Measurements from ENCODE around the gene RNU6-1.
A peak's percentile ranks its signal among the peaks of the same experiment; 100 is the strongest.

RNU6-1 gene

DNA sequence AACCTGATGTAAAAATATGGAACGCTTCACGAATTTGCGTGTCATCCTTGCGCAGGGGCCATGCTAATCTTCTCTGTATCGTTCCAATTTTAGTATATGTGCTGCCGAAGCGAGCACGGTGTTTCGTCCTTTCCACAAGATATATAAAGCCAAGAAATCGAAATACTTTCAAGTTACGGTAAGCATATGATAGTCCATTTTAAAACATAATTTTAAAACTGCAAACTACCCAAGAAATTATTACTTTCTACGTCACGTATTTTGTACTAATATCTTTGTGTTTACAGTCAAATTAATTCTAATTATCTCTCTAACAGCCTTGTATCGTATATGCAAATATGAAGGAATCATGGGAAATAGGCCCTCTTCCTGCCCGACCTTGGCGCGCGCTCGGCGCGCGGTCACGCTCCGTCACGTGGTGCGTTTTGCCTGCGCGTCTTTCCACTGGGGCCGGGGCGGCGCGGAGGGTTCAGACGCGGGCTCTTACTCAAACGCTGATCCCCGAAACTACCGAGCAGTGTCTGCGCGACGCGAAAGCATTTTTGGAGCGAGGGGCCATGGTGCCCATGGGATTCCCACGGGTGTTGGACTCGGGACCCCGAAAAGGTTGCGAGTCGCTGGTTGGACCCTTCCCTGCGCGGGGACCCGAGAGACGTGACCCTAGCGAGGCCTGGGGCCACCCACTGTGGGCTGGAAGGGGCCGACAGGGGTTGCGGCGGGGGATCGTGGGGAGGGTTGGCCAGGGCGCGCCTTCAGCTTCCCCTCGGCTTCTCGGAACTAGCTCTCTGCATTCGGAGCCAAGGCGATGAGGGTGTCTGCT, at the start of gene RNU6-1:
TSS of gene RNU6-1 (minus strand) at position 117 of the 820 bp plus-strand sequence.
- DNase-seq = peak; percentile 93 to 94

DNA sequence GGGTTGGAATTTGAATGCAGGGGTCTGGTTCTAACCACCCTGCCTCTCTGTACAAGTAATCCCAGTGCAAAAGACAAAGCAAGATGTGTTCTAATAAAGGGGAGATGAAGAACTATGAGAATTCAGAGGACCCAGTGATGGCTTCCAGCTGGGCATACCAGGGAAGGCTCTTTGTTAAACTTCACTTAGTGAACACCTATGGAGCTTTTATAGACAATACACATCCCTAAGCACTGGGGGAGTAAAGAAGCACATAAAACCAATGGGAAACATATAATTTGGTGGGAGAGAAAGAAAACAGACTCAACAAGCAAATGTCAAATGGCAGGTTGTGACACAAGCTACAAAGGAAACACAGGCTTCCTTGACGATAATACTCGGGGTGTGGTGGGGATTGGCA, 47.9 kb upstream of the RNU6-1 start:
- DNase-seq = no peak

DNA sequence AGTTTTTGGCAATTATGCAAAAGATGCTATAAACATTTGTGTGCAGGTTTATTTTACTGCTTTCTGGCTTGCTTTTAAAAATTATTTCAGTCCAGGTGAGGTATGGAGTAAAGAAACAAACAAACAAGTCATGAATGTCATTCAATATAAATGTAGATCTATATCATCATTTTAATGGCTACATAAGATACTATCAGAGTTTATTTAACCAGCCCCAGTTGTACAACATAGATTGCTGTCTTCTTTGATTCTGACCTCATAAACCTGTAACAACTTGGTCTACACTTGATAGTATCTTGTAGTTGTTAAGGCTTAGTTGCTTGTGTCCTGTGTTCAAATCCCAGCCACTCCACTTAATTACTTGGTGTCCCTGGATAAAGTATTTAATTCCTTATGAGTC, 46.0 kb upstream of the RNU6-1 start:
- no peak for DNase-seq

DNA sequence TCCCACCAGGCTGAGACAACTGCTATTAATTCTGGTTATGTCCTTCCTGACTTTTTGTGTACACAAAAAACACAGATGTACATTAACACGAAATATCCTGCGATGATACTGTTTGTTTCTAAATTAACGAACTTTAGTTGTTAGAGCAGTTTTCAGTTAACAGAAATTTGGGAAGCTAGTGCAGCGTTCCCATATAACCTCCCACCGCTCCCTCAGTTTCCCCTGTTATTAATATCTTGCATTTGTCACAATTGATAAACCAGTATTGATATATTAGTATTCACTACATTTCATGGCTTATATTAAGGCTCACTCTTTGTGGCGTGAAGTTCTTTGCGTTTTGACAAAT, 45.3 kb upstream of the RNU6-1 start:
- no peak for DNase-seq

DNA sequence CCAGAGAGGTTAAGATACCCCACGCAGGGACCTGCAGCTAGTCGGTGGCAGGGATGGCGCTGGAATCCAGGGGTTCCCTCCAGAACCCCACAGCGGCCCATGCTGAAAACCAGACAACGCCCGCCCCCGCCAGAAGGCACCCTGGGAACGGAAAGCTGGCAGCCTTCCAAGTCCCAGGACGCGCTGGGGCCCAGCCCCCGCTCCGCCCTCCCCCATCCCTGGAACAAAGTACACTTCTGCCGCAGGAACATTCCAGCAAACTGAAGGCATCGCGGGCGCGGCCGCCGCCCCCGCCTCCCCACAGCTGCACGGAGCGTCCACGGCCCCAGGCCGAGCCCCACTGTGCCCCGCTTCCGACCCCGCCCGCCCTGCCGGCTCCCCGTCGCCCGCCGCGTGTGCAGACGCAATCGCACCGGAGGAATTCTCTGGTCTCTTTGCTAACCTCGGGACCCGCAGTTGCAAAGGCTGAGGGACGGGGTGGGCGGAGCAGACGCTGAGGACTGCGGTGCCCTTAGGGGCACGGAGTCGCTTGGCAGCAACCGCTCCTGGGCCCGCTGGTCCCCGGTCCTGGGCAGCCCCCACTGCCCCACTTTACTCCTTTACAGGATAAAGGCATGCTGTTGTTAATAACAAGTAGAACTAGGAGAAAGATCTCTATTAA, 44.8 kb upstream of the RNU6-1 start:
- DNase-seq = peak in 1 of 2 experiments; percentile 20

DNA sequence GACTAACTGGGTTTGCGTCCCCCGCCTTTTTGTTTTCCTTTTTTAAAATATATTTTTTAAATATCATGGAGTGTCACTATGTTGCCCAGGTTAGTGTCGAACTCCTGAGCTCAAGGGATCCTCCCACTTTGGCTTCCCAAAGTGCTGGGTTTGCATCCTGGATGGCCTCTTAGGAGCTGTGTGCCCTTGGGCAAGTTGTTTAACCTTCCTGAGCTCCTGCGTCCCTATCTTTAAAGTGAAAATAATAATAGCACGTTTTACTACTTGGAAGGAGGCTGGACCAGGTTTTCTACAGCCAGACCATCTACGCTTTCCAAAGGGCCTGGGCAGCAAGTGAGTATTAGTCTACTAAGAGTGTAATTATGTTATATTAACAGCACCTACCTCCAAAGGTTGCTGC, 44.2 kb upstream of the RNU6-1 start:
- no peak for DNase-seq

DNA sequence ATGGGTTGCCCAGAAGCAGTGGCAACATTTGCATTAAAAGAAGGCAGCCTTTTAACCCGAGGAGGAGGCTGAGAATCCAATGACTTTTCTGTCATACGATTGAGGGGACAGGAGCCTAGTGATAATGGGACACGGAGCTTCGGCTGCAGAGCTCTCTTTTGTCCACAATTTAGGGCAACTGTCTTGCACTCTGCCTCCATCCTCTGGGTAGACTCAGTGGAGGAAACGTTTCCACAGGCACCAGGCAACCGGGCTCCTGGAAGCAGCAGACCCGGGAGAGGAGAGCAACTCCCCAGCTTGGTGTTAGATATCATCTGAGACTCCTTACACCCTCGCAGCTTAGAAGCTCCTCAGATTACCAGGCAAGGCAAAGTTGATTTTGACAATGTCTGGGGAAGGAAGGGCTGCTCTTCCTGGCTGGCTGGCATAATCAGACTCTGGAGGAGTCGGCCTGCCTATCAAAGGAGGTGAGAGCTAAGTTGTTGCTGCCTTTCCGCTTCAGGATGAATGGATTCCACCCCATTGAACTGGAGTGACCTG, 43.5 kb upstream of the RNU6-1 start:
- no peak for DNase-seq

DNA sequence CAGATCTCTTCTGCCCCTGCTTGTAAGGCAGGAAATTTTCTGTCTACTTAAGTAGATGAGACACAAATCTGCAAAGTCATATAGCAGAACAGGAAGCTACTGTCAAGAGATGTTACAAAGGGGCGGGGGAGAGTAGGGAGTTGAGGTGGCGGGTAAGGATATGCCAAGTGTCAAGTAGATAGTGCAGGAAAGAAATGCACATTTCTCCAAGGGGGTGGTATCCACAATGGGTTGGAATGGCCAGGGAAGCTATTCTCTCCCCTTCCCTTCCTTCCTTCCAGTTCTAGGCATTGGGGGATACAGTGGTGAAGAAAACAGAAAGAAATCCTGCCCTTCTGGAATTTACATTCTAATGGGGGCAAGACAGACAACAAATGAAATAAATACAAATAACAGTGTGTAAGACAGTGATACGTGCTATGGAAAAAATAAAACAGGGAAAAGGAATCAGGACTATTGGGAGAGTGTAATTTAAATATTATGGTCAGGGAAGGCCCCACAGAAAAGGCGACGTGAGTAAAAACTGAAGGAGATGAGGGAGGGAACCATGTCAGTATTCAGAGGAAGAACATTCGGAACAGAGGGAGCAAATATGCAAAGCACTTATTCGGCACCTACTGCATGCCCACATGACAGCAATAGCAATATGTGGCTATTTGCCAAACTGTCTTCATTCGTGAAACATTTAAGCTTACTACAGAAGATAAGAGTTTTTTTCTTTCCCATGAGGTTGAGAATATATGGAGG, 42.8 kb upstream of the RNU6-1 start:
- DNase-seq = peak; percentile 85 to 87

DNA sequence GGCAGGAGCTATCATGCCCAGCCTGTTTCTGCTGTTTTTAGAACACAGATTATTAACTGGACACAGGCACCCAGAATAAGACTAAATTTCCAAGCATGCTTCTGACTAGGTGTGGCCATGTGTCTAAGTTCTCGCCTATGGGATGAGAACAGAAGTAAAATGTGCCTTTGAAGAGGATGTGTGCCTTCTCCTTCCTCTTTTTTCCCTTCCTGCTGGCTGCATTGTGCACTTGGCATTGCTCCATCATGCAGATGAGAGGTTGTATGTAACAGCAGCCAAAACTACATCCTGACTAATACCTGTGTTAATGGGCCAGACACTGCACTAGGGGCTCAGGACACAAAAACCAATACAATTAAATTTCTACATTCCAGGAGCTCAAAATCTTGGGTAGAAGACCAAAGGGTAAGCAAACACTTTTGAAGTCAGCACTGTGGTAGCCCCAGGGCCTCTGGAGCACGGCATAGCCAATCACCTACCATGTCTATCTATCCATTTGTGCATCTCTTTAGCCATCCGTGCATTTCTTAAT, 40.9 kb upstream of the RNU6-1 start:
- peak; percentile 87 to 89 for DNase-seq

DNA sequence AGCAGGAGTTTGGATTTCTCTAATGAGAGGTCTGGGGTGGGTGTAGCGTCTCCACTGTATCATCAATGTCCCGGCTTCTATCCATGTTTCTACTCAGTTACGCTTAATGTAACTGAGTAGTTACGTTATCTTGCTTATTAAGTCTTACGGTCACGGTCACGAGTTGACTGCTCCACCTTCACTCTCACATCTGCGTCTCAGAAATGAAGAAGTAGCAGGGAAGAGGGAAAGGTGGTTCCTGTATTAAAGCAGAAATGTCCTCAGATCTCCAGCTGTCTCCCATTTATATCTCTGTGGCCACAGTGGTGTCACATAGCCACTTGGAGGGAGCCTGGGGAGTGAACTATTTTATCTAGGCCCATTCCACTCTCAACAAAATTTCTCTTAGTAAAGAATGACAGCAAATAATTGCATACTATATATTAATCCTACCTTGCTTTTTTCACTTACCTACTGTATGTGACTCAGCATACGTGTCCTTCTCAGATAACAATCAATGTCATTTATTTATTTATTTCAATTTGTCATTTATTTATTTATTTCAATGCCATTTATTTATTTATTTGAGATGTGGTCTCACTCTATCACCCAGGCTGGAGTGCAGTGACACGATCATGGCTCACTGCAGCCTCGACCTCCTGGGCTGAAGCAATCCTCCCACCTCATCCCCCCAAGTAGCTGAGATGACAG, 39.7 kb upstream of the RNU6-1 start:
- peak in 1 of 2 experiments; percentile 7 for DNase-seq

DNA sequence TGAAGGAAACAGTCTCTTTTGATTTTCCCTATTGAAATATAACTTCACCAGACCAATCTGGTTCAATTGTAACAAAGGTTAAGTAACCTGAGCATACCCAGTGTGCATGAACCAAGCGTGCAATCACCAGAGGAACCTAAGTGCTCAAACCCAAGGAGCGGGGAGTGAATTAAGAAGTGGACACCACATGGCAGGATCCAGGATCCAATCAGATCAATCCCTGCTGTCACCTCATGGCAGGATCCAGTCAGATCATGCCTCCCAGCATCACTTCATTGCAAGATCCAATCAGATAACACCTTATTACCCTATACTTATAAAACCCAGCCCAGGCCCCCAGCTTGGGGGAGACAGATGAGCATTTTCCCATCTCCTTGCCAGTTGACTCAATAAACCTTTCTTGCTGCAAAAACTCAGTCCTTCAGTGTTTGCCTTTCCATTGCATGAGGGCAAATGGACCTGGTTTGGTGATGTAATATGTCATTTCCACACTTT, 38.9 kb upstream of the RNU6-1 start:
- no peak for DNase-seq

DNA sequence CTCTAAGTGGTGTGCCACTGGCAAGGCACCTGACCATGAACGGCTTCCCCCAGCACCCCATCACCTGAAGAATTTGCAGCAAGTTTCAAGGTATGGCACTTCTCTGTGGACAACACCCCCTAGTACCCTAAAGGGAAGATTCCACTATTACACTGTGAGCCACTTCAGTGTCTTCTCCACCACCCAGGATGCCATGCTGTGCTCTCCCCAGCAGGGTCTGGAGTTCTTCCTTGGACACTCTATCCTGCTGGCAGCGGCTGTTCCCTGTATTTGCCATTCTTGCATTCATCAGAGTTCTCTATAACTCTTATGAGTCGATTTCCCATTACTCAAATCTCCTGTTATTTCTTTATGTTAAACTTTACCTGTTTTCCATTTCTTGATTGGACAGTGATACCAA, 33.9 kb upstream of the RNU6-1 start:
- DNase-seq = no peak

DNA sequence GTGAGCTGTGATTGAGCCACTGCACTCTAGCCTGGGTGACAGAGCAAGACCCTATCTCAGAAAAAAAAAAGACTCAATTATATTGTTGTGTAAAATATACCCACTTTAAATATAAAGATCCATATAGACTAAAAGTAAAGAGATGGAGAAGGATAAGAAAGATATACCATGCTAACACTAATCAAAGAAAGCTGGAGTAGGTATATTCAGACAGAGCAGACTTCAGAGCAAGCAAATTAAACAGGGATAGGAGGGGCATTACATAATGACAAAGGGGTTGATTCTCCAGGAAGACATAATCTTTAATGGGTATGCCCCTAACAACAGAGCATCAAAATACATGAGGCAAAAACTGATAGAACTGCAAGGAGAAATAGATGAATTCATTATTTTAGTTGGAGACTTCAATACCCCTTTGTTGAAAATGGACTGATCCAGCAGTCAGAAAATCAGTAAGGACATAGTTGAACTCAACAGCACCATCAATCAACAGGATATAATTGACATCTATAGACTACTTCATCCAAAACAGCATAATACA, 31.1 kb upstream of the RNU6-1 start:
- no peak for DNase-seq

DNA sequence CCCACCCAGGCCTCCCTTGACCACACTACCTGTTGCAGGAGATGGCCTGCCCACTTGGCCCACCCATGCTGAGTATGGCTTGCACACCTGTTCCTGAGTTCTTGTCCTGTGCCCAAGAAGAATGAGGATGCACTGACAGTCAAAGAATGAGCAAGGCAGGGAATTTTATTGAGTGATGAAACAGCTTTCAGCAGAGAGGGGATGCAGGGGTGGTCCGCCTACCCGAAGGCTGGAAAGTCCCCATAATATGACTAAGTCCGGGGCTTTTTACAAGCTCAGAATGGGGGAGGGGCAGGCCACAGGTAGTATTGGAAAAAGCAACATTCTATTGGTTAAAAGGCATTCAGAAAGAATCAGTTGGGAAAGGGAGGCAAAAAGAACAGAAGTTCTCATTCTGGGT, 29.9 kb upstream of the RNU6-1 start:
- DNase-seq = no peak

DNA sequence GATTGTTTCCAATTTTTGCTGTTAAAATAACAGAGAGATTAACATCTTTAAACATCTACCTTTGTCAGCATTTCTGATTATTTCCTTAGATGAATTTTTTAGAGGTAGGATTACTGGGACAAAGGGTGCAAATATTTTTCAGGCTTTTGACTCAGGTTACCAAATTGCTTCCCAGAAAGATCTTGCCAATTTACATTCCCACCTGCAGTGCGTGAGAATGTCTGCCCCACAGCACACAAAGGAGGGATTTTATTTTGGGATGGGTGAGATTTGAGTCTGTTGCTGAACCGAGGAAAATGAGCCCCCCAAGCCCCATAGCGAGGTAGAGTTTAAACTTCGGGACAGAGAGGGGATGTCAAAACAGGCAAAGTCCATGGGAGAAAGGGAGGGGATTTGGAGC, 25.9 kb upstream of the RNU6-1 start:
- no peak for DNase-seq

DNA sequence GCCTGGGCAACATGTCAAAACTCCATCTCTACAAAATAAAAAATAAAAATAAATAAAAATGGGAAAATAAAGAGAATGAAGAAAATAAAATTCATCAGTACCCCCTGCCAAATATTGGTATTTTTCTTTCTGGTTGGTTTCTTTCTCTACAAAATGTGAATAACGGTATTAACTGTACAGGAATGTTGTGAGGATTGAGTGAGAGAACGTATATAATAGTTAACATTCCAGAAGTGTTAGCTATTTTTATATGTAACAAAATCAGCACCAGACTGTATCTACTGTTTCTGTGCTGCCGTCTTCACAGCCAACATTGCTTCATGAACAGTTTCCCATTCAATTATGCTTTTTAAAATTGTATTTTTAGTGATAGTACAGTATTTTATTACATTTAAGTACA, 25.5 kb upstream of the RNU6-1 start:
- DNase-seq = no peak

DNA sequence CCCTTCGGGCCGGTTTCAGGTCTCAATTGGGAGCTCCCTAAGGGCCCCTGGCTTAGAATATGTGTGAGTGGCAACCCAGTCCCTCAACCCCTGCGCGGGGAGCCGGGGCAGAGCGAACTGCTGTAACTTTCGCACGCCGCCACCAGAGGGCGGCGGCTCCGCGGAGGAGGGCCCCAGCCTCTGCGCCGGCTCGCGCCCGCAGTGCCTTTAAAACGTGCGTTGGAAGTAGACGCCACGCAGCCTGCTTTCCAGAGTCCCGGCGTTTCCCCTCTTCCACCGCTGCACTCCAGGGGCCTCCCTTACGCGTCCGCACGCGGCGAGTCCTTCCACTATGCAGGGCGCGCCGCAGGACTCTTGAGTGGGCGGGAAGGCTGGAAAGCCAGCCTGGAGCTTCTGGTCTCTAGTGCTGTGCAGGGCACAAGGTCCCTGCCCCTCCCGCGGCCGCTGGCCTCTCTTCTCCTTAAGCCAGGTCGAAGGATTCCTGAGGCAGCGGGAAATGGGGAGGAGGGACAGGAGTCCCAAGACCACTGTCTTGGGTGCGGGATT, 23.7 kb upstream of the RNU6-1 start:
- peak; percentile 60 to 66 for DNase-seq

DNA sequence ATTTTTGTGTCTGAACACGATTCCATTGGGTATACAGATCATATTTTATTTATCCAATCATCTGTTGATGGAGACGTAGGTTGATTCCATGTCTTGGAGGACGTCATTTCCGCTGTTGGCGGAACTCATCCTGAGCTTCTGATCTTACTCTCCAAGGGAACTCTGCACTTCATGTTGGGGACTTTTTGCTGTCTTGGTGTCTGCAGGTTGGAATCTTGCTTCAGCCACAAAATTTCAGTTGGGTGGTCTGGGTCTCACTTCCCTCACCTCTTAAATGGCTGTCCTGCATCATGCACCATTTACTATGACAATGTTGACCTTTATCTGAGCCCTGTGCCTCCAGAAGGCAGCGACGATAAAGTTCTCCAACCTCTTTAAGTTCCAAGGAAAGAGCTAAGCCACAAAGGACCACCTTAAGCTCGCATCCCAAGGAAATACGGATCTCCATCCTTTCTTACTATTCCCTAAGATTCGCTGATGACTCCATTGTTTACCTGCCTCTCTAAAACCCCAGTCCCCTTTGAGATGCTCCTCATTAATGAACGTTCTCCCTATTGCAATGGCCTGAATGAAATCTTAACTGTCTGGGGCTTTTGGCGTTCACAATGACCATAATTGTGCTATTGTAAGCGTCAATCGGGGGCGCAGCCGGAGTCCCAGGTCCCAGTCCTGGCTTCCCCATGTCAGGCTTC, 23.1 kb upstream of the RNU6-1 start:
- DNase-seq = no peak

DNA sequence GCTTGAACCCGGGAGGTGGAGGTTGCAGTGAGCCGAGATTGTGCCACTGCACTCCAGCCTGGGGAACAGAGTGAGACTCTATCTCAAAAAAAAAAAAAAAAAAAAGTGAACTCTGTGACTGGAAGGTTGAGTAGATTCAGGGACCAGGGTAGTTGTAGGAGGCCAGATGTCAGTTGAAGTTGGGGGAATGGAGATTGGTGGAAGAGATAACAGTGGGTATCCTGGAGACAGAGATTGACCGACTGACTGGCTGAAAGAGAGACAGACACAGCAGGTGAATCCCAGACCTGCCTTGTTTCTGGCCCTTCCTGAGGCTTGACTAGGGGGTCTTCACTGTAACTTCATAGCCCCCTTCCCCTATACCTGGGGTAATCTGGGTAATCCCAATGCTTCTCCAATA, 22.1 kb upstream of the RNU6-1 start:
- DNase-seq = no peak

DNA sequence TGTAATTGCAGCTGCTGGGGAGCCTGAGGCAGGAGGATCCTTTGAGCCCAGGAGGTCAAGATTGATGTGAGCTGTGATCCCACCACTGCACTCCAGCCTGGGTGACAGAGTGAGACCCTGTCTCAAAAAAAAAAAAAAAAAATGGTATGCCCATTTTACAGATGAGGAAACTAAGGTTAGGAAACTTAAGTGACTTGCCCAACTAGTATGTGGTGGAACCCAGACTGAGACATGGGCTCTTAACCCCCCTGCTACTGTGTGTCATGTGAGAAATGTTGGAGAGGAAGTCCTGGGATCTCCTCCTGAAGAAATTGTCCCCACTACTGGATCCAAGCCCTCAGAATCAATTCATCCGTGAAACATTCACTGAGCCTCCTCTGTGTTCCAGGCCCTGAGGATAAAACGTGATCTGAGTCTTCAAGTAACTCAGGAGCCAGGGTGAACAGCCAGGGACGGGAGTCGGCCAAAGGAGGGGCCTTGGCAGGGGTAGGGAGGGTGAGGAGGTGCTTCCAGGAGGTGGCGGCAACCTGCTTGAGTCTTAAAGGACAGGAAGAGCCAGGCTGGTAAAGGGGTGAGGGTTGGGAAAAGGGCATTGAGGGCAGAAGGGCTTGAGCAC, 19.6 kb upstream of the RNU6-1 start:
- no peak for DNase-seq

DNA sequence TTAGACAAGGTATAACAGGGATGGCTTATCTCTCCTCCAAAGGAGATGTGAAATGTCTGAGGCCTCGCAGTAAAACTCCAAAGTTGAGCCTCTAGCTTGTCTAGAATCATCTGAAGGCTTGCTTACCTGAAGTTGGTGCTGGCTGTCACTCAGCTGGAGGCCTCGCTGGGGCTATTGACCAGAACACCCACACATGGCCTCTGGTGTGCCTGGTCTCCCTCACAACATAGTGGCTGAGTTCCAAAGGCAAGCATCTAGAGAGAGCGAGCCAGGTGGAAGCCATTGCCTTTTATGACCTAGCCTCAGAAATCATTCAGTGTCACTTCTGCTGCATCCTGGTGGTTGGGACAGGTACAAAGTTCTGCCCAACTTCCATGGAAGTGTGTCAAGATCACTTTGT, 17.4 kb upstream of the RNU6-1 start:
- no peak for DNase-seq
